ENCODE results near the gene WIPI1. TPM values are rescaled to one million over a fixed set of nuclear protein-coding genes. Genes with fewer than 3 reads are reported as not detected.
"Not testable (repeated sequence)": the region's sequence is repeated elsewhere in the genome, so short reads cannot be mapped to it uniquely, and the experiment has no call there.

Gene WIPI1
- total RNA-seq, 1 donor from 2014 or later: 98.0 TPM

DNA sequence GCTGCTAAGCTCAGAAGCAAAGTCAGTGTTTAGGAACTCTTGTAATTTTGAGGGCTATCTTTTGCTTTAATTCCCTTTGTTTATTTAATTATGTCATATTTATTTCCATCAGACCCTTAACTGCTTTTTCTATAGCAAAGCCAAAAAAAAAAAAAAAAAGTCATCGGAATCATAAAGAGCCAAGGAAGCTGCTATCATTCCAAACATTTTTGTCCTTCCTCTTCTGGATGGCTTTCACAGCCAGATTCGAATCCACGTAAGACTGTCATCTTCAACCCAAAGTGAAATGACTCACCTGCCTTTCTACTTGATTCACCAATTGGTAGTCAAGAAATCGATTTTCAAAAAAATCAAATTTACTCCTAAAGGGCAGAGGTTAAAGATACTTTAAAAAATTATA is 38.4 kb downstream of the WIPI1 start:
- Mint-ChIP-seq H3K27ac (ENCODE audit: unreplicated experiment) (no peak overlapping the region), H3K27me3 (ENCODE audit: unreplicated experiment) (peaks cover 7% of the 10 kb centered on the region), H3K4me1 (ENCODE audit: unreplicated experiment) (no peaks in the 10 kb centered on the region), H3K4me3 (ENCODE audit: unreplicated experiment) (no peak overlapping the region), H3K36me3 (ENCODE audit: low read depth, unreplicated experiment) (peaks cover 61% of the 10 kb centered on the region), H3K9me3 (ENCODE audit: unreplicated experiment) (no peaks in the 10 kb centered on the region)
- TF ChIP-seq, protein P1, sequence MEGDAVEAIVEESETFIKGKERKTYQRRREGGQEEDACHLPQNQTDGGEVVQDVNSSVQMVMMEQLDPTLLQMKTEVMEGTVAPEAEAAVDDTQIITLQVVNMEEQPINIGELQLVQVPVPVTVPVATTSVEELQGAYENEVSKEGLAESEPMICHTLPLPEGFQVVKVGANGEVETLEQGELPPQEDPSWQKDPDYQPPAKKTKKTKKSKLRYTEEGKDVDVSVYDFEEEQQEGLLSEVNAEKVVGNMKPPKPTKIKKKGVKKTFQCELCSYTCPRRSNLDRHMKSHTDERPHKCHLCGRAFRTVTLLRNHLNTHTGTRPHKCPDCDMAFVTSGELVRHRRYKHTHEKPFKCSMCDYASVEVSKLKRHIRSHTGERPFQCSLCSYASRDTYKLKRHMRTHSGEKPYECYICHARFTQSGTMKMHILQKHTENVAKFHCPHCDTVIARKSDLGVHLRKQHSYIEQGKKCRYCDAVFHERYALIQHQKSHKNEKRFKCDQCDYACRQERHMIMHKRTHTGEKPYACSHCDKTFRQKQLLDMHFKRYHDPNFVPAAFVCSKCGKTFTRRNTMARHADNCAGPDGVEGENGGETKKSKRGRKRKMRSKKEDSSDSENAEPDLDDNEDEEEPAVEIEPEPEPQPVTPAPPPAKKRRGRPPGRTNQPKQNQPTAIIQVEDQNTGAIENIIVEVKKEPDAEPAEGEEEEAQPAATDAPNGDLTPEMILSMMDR (IDR thresholded peaks at IDR 0.05; ENCODE audit: unreplicated experiment): no peak
- DNase-seq (ENCODE audit: low spot score): no peak

DNA sequence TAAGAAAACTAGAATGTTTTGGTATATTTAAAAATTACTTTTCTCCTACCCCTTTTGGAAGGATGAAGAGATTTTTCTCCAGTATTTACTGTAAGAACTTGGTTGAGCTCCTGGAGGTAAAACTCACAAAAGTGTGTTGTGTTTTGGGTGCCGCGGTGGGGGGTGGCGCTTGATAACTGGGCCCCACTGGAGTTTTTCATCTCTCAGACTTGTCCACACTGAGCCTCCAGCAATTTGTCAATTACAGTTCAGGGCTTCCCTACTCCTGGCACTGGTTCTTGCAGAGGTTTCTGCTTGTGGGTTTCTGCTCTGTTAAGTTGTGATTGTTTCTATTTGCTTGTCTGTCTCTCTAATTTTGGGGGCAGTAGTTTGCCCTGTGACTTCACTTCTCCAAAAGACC is 40.0 kb downstream of the WIPI1 start:
- no peaks in the 10 kb centered on the region for H3K4me1 Mint-ChIP-seq (ENCODE audit: unreplicated experiment)
- peaks cover 53% of the 10 kb centered on the region for H3K36me3 Mint-ChIP-seq (ENCODE audit: low read depth, unreplicated experiment)
- peaks cover 7% of the 10 kb centered on the region for H3K27me3 Mint-ChIP-seq (ENCODE audit: unreplicated experiment)
- DNase-seq (ENCODE audit: low spot score): no peak
- TF ChIP-seq, protein P1 (IDR thresholded peaks at IDR 0.05; ENCODE audit: unreplicated experiment): no peak
- no peak overlapping the region for H3K27ac Mint-ChIP-seq (ENCODE audit: unreplicated experiment)
- H3K4me3 Mint-ChIP-seq (ENCODE audit: unreplicated experiment): no peak overlapping the region
- no peaks in the 10 kb centered on the region for H3K9me3 Mint-ChIP-seq (ENCODE audit: unreplicated experiment)

DNA sequence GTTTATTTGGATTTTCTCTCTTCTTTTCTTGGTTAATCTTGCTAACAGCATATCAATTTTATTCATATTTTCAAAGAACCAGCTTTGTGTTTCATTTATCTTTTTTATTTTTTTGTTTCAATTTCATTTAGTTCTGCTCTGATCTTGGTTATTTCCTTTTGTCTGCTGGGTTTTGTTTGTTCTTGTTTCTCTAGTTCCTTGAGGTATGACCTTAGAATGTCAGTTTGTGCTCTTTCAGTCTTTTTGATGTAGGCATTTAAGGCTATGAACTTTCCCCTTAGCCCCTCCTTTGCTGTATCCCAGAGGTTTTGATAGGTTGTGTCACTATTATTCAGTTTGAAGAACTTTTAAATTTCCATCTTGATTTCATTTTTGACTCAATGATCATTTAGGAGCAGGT is 42.4 kb downstream of the WIPI1 start:
- H3K27me3 Mint-ChIP-seq (ENCODE audit: unreplicated experiment); H3K9me3 Mint-ChIP-seq (ENCODE audit: unreplicated experiment); H3K27ac Mint-ChIP-seq (ENCODE audit: unreplicated experiment); DNase-seq (ENCODE audit: low spot score); H3K4me1 Mint-ChIP-seq (ENCODE audit: unreplicated experiment): not testable (repeated sequence)
- Mint-ChIP-seq H3K4me3 (ENCODE audit: unreplicated experiment) (peak overlapping the region; percentile 24), H3K36me3 (ENCODE audit: low read depth, unreplicated experiment) (peaks cover 33% of the 10 kb centered on the region)

DNA sequence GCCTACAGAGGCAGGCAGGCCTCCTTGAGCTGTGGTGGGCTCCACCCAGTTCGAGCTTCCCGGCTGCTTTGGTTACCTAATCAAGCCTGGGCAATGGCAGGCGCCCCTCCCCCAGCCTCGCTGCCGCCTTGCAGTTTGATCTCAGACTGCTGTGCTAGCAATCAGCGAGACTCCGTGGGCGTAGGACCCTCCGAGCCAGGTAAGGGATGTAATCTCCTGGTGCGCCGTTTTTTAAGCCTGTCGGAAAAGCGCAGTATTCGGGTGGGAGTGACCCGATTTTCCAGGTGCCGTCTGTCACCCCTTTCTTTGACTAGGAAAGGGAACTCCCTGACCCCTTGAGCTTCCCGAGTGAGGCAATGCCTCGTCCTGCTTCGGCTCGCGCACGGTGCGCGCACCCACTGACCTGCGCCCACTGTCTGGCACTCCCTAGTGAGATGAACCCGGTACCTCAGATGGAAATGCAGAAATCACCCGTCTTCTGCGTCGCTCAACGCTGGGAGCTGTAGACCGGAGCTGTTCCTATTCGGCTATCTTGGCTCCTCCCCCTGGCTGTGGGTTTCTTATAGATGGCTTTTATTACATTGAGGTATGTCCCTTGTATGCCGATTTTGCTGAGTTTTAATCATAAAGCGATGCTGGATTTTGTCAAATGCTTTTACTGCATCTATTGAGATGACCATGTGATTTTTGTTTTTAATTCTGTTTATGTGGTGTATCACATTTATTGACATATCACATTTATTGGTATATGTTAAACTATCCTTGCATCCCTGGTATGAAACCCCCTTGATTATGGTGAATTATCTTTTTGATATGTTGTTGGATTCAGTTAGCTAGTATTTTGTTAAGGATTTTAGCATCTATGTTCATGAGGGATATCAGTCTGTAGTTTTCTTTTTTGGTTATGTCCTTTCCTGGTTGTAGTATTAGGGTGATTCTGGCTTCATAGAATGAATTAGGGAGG is 43.4 kb downstream of the WIPI1 start:
- peak overlapping the region; percentile 67 for H3K27ac Mint-ChIP-seq (ENCODE audit: unreplicated experiment)
- not testable (repeated sequence) for H3K9me3 Mint-ChIP-seq (ENCODE audit: unreplicated experiment); H3K27me3 Mint-ChIP-seq (ENCODE audit: unreplicated experiment); DNase-seq (ENCODE audit: low spot score); H3K4me1 Mint-ChIP-seq (ENCODE audit: unreplicated experiment)
- peaks cover 27% of the 10 kb centered on the region for H3K36me3 Mint-ChIP-seq (ENCODE audit: low read depth, unreplicated experiment)
- H3K4me3 Mint-ChIP-seq (ENCODE audit: unreplicated experiment): peak overlapping the region; percentile 84

DNA sequence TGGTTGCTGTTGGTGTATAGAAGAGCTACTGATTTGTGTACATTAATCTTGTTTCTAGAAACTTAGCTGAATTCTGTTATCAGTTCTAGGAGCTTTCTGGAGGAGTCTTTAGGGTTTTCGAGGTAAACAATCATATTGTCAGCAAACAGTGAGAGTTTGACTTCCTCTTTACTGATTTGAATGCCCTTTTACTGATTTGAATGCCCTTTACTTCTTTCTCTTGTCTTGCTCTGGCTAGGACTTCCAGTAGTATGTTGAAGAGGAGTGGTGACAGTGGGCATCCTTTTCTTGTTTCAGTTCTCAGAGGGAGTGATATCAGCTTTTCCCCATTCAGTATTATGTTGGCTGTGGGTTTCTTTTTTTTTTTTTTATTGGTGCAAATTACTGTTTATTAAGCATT is 49.6 kb downstream of the WIPI1 start:
- H3K4me1 Mint-ChIP-seq (ENCODE audit: unreplicated experiment); H3K27ac Mint-ChIP-seq (ENCODE audit: unreplicated experiment); H3K4me3 Mint-ChIP-seq (ENCODE audit: unreplicated experiment); H3K27me3 Mint-ChIP-seq (ENCODE audit: unreplicated experiment); DNase-seq (ENCODE audit: low spot score); H3K9me3 Mint-ChIP-seq (ENCODE audit: unreplicated experiment): not testable (repeated sequence)
- H3K36me3 Mint-ChIP-seq (ENCODE audit: low read depth, unreplicated experiment): peaks cover 12% of the 10 kb centered on the region

DNA sequence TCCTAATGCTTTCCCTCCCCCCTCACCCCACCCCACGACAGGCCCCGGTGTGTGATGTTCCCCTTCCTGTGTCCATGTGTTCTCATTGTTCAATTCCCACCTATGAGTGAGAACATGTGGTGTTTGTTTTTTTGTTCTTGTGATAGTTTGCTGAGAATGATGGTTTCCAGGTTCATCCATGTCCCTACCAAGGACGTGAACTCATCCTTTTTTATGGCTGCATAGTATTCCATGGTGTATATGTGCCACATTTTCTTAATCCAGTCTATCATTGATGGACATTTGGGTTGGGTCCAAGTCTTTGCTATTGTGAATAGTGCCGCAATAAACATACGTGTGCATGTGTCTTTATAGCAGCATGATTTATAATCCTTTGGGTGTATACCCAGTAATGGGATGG is 53.5 kb downstream of the WIPI1 start:
- not testable (repeated sequence) for H3K27me3 Mint-ChIP-seq (ENCODE audit: unreplicated experiment); DNase-seq (ENCODE audit: low spot score); H3K4me3 Mint-ChIP-seq (ENCODE audit: unreplicated experiment); H3K9me3 Mint-ChIP-seq (ENCODE audit: unreplicated experiment); H3K27ac Mint-ChIP-seq (ENCODE audit: unreplicated experiment)
- Mint-ChIP-seq H3K36me3 (ENCODE audit: low read depth, unreplicated experiment) (peaks cover 12% of the 10 kb centered on the region), H3K4me1 (ENCODE audit: unreplicated experiment) (peaks cover 15% of the 10 kb centered on the region)

DNA sequence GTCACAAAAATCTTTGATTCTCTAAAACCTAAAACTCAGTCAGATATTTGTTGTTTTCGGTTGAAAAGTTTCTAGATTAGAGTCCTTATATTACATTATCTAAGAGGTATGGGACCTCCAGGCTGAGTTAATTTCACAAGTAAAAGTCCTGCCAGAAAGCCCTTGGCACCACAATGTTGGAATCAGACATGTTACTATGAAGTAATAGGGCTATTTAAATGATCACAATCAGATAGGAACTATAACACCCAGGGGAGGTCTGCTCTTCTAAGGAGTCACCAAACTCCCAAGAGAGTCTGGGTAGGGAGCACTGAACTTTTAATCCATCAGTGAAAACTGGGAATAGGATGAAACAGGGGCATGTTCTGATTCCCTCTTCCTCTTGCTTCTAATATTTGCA is 54.2 kb downstream of the WIPI1 start:
- Mint-ChIP-seq H3K9me3 (ENCODE audit: unreplicated experiment) (no peaks in the 10 kb centered on the region), H3K4me3 (ENCODE audit: unreplicated experiment) (no peak overlapping the region), H3K36me3 (ENCODE audit: low read depth, unreplicated experiment) (peaks cover 12% of the 10 kb centered on the region), H3K27me3 (ENCODE audit: unreplicated experiment) (no peaks in the 10 kb centered on the region), H3K27ac (ENCODE audit: unreplicated experiment) (no peak overlapping the region), H3K4me1 (ENCODE audit: unreplicated experiment) (peaks cover 18% of the 10 kb centered on the region)
- no peak for DNase-seq (ENCODE audit: low spot score)
- TF ChIP-seq, protein P1 (IDR thresholded peaks at IDR 0.05; ENCODE audit: unreplicated experiment): no peak
